ENCODE results near the gene LRP1B.

GRCh38 chr2:140595107-140595506 is 1535.7 kb downstream of the LRP1B start:
- no peak for TF ChIP-seq CTCF (IDR thresholded peaks at IDR 0.05; ENCODE audit: low read length)
- TF ChIP-seq EZH2phosphoT487 (IDR thresholded peaks at IDR 0.05; ENCODE audit: low read length), result no peak
- TF ChIP-seq EZH2 (optimal IDR thresholded peaks at IDR 0.05; ENCODE audit: low read depth, low read length), result no peak
